Measurements from ENCODE around the gene CREB3L2.

DNA sequence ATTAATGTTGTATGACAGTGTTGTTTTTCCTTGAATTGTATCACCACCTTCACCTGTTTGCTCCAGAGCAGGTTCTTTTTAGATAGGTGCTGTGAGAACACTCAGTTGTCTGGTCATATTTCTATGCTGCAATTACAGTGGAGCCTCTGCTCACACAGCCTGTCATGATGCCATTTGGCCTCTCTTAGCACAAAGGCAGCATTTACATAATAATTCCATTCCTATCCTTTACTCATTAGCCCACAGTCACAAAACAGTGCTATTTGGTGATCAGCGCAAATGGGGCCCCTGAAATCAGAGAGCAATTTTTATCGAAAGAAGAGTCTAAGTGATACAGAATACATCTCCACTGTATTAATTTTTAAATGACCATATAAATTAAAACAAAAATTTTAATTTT is 141.3 kb downstream of the CREB3L2 start:
- TF ChIP-seq, protein P1, sequence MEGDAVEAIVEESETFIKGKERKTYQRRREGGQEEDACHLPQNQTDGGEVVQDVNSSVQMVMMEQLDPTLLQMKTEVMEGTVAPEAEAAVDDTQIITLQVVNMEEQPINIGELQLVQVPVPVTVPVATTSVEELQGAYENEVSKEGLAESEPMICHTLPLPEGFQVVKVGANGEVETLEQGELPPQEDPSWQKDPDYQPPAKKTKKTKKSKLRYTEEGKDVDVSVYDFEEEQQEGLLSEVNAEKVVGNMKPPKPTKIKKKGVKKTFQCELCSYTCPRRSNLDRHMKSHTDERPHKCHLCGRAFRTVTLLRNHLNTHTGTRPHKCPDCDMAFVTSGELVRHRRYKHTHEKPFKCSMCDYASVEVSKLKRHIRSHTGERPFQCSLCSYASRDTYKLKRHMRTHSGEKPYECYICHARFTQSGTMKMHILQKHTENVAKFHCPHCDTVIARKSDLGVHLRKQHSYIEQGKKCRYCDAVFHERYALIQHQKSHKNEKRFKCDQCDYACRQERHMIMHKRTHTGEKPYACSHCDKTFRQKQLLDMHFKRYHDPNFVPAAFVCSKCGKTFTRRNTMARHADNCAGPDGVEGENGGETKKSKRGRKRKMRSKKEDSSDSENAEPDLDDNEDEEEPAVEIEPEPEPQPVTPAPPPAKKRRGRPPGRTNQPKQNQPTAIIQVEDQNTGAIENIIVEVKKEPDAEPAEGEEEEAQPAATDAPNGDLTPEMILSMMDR (IDR thresholded peaks at IDR 0.05), result no peak
- TF ChIP-seq POLR2A (IDR thresholded peaks at IDR 0.05) (no peak), POLR2AphosphoS5 (IDR thresholded peaks at IDR 0.05) (no peak)
